ENCODE measurements around the gene P2RX4. TPM values are rescaled to one million over a fixed set of nuclear protein-coding genes. Genes with fewer than 3 reads are reported as not detected.
A peak's percentile ranks its signal among the peaks of the same experiment; 100 is the strongest.

Gene P2RX4
- total and polyA plus RNA-seq, 9 of the 15 experiments (the other 6 are each of a cell fraction or from before 2014, with no cell fraction given): 6.6 to 21.5 (median 11.7) TPM

- TF ChIP-seq GTF2F1 (IDR thresholded peaks at IDR 0.05; ENCODE audit: low read depth, low read length): no peak
- no peak for TF ChIP-seq NR3C1 (CRISPR knock-in tag; IDR thresholded peaks at IDR 0.05)
- TF ChIP-seq ZNF408 (CRISPR knock-in tag; IDR thresholded peaks at IDR 0.05; ENCODE audit: low read depth): no peak
- no peak for TF ChIP-seq ZNF444 (CRISPR knock-in tag; IDR thresholded peaks at IDR 0.05)
- no peak for TF ChIP-seq BMI1 (IDR thresholded peaks at IDR 0.05; ENCODE audit: low read length)
These were observed 23.2 kb downstream of the P2RX4 start (continued) for GRCh38 chr12:121232977-121233627.

- no peak for ATAC-seq
- Histone ChIP-seq H3K27me3 (ENCODE audit: control insufficient read depth in 2 of 2, insufficient read depth in 2 of 2, low read length in 2 of 2) (no peaks in the 10 kb centered on the region), H3K4me2 (ENCODE audit: insufficient read depth, low read length) (no peak overlapping the region), H3K27ac (ENCODE audit: extremely low read depth, low read depth, low read length) (no peak overlapping the region), H3K4me3 (no peak overlapping the region), H3K79me2 (ENCODE audit: control insufficient read depth, insufficient read depth, low read length) (no peaks in the 10 kb centered on the region), H3K9ac (ENCODE audit: insufficient read depth in 1 of 2, low read depth in 2 of 2, low read length in 2 of 2) (no peak overlapping the region), H4K20me1 (replicated peaks; ENCODE audit: control insufficient read depth, insufficient read depth, low read length) (no peaks in the 10 kb centered on the region), H3K36me3 (ENCODE audit: control insufficient read depth, insufficient read depth, low read length) (peaks cover 18% of the 10 kb centered on the region; the same call in 1 of the 3 replicates), H2AFZ (ENCODE audit: low read depth, low read length) (no peak overlapping the region), H3K9me3 (replicated peaks; ENCODE audit: control insufficient read depth, insufficient read depth, low read depth, low read length) (no peaks in the 10 kb centered on the region), H3K4me1 (replicated peaks in 1 of 2; ENCODE audit: control insufficient read depth in 2 of 2, insufficient read depth in 2 of 2, low read length in 2 of 2) (peaks cover 0 to 12% of the 10 kb centered on the region in 2 experiments; a peak in 1 of 5 replicates), H3K9me1 (ENCODE audit: control insufficient read depth, insufficient read depth, low read length) (no peaks in the 10 kb centered on the region)
- 88% methylated on average over 11 of the region's 11 CpGs for WGBS (ENCODE audit: insufficient coverage, low coverage, missing lambda C conversion rate)
- CTCF ChIA-PET (ENCODE audit: low intra/inter-chr PET ratio): no interaction called here
- FAIRE-seq: no peak
- intact Hi-C loops (cut with micrococcal nuclease) (no loop called here), in situ Hi-C loops (cut with MboI) (no loop called here)
- POLR2A ChIA-PET: interaction anchor here (0.7 to 0.9 kb wide), 2 partner anchors 30 to 201 kb away, joined by 3 read pairs; no protein-coding TSS in a partner anchor
- DNase-seq (ENCODE audit: extremely low read depth in 1 of 4, low spot score in 3 of 4): no peak
- TF ChIP-seq POLR2G (IDR thresholded peaks at IDR 0.05; ENCODE audit: low read depth, low read length): peak; percentile 59; the same call in 1 of the 2 replicates
- TF ChIP-seq HDAC2 (IDR thresholded peaks at IDR 0.05): no peak
- no TSS peak for BruUV-seq (replicated peaks)
These were observed 23.7 kb downstream of the P2RX4 start for GRCh38 chr12:121233628-121234020.
